ENCODE data around the gene TUT1.
A peak's percentile ranks its signal among the peaks of the same experiment; 100 is the strongest.
"Not testable (repeated sequence)": the region's sequence is repeated elsewhere in the genome, so short reads cannot be mapped to it uniquely, and the experiment has no call there.

TUT1 gene

DNA sequence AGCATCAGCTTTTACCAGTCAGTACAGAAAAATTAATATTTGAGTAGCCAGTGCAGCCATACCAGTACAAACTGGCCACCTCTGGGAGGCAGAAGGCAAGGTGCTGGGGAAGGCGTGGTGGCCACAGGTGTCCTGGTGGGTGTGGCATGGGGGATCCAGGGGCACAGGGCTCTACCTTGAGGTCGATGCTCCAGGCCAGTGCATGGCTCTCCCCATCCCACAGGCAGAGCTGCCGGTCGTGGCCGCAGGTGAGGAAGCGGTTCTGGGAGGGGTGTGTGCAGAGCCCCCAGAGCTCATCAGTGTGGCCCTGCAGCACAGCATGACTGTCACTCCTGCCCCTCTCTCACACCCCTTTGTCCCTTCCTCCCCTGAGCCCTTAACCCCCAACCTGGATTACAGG, 14.1 kb upstream of the TUT1 start:
- FAIRE-seq (no peak), DNase-seq (ENCODE audit: extremely low spot score, insufficient read length, low read depth) (no peak)

GRCh38 chr11:62604460-62605120, 13.3 kb upstream of the TUT1 start:
- no peak for FAIRE-seq

DNA sequence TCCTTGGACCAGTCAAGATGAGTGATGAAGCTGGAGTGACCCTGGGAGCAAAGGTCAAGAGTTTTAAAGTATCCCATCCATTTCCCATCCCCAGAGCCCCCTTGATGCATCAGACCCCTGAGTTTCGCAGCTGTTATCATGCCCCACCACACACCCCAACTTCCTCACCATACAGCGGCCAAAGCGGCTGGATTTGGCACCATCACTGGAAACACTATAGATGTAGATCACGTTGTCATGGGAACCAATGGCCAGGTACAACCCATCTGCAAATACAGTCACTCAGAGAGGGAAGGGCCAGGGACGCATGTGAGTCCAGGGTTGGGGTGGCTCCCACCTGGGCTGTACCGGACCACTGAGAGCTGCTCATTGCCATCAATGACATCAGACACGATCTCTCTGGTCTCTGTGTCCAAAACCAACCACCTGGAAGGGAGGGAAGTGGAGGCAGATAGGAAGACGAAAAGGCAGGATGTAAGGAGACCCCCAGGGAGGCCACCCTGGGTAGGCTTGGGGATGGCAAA, 12.5 kb upstream of the TUT1 start:
- DNase-seq (ENCODE audit: extremely low spot score, insufficient read length, low read depth) (no peak), FAIRE-seq (no peak)

More at GRCh38 chr11:62604460-62605120, 13.3 kb upstream of the TUT1 start:
- no peak for DNase-seq (ENCODE audit: extremely low spot score, insufficient read length, low read depth)

DNA sequence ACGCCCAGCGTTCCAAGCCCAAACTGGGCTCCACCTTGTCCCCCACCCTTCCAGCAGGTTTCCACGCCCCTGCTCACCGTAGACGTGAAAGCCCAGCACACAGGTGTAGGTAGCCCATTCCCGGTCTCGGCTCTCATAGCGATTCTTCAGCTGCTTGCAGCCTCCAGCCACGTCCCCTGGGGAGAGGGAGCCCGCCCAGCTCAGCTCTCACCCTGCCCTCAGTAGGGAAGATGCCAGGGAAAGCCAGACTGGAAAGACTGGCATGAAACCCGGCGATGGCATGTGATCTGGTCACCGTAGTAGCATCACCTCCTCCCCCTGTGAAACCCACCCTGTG, 11.7 kb upstream of the TUT1 start:
- FAIRE-seq (no peak), DNase-seq (ENCODE audit: extremely low spot score, insufficient read length, low read depth) (no peak)

GRCh38 chr11:62602141-62603071, 11.1 kb upstream of the TUT1 start:
- FAIRE-seq, result no peak

GRCh38 chr11:62601372-62602140, 10.2 kb upstream of the TUT1 start, which contains the start of gene MTA2:
TSS of gene MTA2 (minus strand) at chr11:62601865. CDS start at chr11:62601450, 415 bp downstream.
- DNase-seq (ENCODE audit: extremely low spot score, insufficient read length, low read depth) (peak; percentile 90), FAIRE-seq (peak; percentile 99)

More at GRCh38 chr11:62602141-62603071, 11.1 kb upstream of the TUT1 start:
- DNase-seq (ENCODE audit: extremely low spot score, insufficient read length, low read depth), result no peak

GRCh38 chr11:62601122-62601371, 9.7 kb upstream of the TUT1 start:
- no peak for DNase-seq (ENCODE audit: extremely low spot score, insufficient read length, low read depth)
- FAIRE-seq, result no peak

- FAIRE-seq, result peak; percentile 36
These were observed 9.2 kb upstream of the TUT1 start for GRCh38 chr11:62600367-62601121.

DNA sequence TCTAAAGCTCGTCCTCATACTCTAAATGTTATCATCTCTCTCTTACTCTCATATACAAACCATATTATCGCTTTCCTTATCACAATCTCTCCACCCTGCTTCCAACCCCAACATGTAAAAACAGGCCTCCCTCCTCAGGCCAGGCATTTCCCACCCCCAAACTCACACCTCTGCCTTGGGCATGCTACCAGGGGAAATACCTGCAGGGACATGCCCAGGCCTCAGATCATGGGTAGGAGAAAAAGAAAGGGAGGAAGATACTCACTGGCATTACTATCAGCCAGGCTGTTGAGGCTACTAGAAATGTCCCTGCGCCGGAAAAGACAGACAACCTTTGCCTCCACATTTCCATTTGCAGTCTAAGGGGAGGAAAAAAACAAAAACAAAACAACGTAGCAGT, 8.6 kb upstream of the TUT1 start:
- FAIRE-seq (no peak), DNase-seq (ENCODE audit: extremely low spot score, insufficient read length, low read depth) (no peak)

More at GRCh38 chr11:62600367-62601121, 9.2 kb upstream of the TUT1 start:
- DNase-seq (ENCODE audit: extremely low spot score, insufficient read length, low read depth), result no peak

DNA sequence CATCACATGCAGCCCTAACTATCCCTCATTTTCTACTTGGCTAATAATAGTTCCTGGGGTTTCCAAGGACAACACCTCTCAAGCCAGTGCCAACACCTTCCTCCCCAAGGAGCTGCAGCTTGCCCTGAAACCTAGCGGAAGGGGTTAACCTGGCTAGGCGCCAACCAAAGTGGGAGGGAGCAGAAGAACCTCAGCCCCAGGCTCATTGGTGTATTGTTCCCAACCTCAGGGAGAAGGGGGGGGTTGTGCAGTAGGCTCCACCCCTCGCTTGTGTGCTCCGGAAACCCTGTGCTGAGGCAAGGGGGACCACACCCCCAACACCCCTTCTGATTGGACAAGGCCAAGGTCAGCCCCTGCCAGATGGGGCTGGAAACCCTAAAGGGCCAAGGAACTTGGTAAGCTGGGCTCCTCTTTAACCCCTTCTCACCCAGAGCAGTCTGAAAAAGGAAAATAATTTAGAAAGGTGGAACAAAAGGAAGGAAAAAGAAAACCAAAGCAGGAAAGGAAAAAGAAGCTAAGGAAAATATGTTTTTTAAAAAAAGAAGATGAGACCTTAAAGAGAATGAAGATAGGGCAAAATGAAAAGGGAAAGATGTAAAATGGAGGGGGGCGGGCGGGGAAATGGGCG, 7.9 kb upstream of the TUT1 start:
- peak; percentile 99 for FAIRE-seq

DNA sequence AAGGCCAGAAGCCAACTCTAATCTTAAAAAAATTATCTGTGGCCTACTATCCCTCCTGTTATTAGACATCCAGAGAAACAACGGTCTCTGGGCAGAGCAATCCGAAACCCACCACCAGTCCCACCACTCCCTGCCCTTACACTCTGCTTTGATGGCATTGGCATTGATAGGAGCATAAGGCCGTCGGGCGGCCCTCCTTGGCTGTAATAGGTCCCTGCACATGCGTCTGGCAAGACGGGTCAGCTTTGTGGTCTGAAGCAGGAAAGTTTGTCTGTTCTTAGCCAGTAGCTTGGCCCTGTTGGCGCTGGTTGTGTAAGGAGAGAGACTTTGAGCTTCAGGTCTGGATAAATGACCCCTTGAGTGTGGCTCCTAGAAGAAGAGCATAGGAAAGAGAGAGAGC, 3.8 kb upstream of the TUT1 start:
- DNase-seq (ENCODE audit: extremely low spot score, insufficient read length, low read depth) (no peak), FAIRE-seq (no peak)

More for the DNA sequence above, 7.9 kb upstream of the TUT1 start:
- DNase-seq (ENCODE audit: extremely low spot score, insufficient read length, low read depth), result peak; percentile 90

GRCh38 chr11:62593434-62594044, 2.2 kb upstream of the TUT1 start:
- FAIRE-seq (peak; percentile 81), DNase-seq (ENCODE audit: extremely low spot score, insufficient read length, low read depth) (no peak)

DNA sequence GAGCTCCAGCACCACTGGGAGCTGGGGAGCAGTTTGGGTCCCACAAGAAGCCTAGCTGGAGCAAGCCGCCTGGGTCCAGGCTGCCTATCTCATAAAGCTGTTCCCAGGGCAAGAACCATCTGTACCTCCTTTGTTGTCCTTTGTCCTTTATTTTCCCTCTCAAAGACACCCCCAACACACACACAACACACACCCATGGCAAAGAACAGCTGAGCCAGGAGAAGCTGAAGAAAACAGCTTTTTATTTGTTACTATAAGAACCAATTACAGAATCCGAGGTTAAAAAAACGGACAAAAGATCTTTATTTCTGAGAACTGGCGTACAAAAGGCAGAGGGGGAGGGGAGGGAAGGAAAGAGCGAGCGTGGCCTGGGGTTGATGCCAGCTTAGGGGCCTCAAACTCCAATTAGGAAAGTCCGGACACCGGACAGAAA, 1.7 kb upstream of the TUT1 start:
- FAIRE-seq, result no peak
- no peak for DNase-seq (ENCODE audit: extremely low spot score, insufficient read length, low read depth)

GRCh38 chr11:62592146-62592815, 958 bp upstream of the TUT1 start:
- FAIRE-seq (no peak), DNase-seq (ENCODE audit: extremely low spot score, insufficient read length, low read depth) (no peak)

DNA sequence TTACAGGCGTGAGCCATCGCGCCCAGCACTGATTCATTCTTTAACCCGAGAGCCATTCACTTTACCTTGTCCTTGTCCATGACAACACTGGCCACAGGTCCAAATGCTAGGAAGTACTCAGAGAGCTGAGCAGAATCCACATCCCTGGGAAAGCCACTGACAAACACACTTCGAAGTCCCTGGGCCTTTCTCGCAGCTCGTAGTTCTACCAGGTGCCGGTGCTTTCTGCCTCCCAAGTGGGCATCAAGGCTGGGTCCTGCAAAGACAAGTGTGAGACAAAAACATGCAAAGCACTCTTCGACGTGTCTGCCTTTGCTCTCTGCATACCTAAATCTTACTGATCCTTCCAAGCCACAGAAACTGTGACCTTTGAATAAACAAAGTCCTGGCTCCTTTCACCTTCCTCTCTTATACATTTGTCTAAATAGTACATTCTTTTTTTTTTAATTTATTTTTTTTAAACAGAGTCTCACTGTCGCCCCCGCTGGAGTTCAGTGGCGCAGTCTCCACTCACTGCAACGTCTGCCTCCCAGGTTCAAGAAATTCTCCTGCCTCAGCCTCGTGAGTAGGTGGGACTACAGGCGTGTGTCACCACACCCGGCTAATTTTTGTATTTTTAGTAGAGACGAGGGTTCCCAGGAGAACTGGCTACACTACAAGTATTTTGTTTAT, 2.2 kb downstream of the TUT1 start:
- FAIRE-seq, result no peak
- DNase-seq (ENCODE audit: extremely low spot score, insufficient read length, low read depth), result no peak

DNA sequence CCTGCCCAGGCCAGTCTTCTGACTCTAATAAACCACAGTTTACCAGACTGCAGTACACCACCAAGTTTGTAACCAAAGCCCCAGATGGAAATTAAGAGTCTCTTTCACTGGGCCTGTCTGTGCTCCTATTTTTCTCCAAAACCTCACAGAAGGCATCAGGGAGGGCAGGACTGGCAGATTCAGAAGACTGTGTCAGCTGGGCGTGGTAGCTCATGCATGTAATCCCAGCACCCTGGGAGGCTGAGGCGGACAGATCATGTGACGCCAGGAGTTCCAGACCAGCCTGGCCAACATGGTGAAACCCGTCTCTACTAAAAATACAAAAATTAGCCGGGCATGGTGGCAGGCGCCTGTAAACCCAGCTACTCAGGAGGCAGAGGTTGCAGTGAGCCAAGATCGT, 6.0 kb downstream of the TUT1 start:
- FAIRE-seq; DNase-seq (ENCODE audit: extremely low spot score, insufficient read length, low read depth): not testable (repeated sequence)

- DNase-seq (ENCODE audit: extremely low spot score, insufficient read length, low read depth); FAIRE-seq: not testable (repeated sequence)
These were observed 9.6 kb downstream of the TUT1 start for GRCh38 chr11:62581735-62582134.
